HFF-Myc (cell line): ENCODE results near the gene ATP10A.

Source experiments
- DNase-seq: peaks from one replicate; pipeline ENCODE4 v3.0.0-alpha.2; 2011; ENCODE audit warnings: low read depth; ENCODE audit errors: extremely low read depth
- H3K4me3 ChIP-seq: replicated peaks from 2 replicates; pipeline ENCODE4 v1.5.1; 2011; ENCODE audit warnings: low read depth, mild to moderate bottlenecking, control low read depth, low read length
- CTCF ChIP-seq: IDR thresholded peaks from 2 replicates; pipeline ENCODE4 v1.5.1; 2012; ENCODE audit warnings: mild to moderate bottlenecking, low read depth, low read length, control low read depth; ENCODE audit errors: missing control alignments

ATP10A gene

GRCh38 chr15:25893596-25893995 lies 30.5 kb upstream of the ATP10A start:
- H3K4me3 ChIP-seq = no peak overlapping the region
- TF ChIP-seq CTCF = no peak
- no peak for DNase-seq

DNA sequence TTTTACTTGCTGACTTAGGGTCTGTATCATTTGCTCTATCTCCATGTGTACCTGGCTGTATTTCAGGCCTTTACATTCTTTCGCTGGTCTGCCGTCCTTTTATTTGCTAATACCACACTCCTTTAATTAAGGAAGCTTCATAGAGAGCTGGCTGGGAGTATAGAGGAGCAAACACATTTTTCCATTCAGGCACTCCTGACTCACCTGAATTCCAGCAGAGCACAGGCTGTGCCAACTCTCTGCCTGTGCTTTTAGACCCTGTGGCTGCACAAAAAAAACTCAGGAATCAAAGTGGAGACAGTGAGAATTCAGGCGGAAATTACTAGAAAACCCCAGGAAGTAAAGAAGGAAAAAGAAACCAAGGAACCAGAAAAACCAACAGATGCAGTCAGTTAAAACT lies 29.0 kb upstream of the ATP10A start:
- no peak for DNase-seq
- no peak for TF ChIP-seq CTCF

DNA sequence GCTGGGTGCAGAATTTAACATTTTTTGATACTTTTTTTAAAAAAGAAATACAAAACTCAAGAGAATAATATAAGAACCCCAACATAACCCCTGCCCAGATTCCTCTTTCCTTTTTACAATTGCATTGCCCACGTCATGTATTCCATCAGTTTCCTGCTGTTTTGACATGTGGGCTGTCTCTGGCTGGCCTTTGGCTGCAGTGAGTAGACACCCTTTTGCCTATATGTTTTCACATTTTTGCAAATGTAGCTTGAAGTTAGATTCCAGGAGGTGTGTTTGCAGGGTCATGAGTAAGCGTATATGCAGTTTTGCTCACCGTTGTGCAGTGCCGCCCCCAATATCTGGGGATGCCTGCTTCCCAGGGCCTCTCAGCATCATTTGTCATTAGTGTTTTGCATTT lies 28.0 kb upstream of the ATP10A start:
- H3K4me3 ChIP-seq = no peak overlapping the region
- TF ChIP-seq CTCF = no peak
- no peak for DNase-seq

More for the DNA sequence above, 29.0 kb upstream of the ATP10A start:
- no peak overlapping the region for H3K4me3 ChIP-seq

GRCh38 chr15:25890529-25890928 lies 27.4 kb upstream of the ATP10A start:
- no peak overlapping the region for H3K4me3 ChIP-seq
- DNase-seq = no peak
- no peak for TF ChIP-seq CTCF

DNA sequence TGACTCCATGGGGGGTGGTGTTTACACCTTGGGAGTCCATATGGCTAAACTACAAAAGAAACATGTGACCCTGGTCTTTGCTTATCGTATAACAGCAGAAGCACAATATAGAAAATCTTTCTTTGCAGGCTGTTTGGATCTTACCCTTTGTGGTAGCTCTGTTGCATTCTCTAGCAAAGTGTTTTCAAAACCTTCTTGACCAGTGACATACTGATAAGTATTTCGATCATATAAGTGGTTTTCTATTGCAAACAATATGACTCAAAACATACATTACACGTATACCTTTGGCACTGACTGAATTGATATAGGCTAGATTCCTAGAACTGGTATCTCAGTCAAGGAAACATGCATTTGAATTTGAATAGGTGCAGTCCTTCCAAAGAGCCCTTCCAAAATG lies 24.7 kb upstream of the ATP10A start:
- no peak overlapping the region for H3K4me3 ChIP-seq
- no peak for TF ChIP-seq CTCF
- DNase-seq = no peak

DNA sequence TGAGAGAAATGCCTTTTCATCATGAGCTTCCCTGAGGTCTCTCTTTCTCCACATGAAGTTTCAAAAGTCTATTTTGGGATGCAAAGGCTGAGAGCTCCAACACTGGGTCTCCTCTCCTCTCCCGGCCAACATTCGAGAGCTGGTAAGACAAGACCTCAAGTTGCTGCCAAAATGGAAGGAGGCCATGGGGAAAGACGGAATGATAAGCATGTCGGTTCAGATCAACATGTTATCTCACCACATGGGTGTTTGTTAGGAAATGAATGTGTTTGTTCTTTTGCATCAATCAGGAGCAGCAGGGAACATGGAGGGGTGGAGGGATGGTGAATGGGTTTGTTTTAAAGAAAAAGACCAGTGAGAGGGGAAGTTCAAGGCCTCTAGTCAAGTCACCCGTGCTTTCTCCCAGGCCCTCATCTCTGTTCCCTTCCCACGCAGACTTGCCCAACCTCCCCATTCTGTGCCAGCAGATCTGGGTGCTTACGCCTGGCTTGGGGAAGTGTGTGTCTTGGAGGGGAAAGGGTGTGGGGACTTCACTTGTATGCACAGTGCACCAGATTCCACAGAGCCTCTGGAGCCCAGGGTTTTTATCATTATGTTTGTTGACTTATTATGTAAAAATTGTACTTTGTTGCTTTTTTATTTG lies 23.5 kb upstream of the ATP10A start:
- no peak for TF ChIP-seq CTCF
- no peak for DNase-seq
- no peak overlapping the region for H3K4me3 ChIP-seq

DNA sequence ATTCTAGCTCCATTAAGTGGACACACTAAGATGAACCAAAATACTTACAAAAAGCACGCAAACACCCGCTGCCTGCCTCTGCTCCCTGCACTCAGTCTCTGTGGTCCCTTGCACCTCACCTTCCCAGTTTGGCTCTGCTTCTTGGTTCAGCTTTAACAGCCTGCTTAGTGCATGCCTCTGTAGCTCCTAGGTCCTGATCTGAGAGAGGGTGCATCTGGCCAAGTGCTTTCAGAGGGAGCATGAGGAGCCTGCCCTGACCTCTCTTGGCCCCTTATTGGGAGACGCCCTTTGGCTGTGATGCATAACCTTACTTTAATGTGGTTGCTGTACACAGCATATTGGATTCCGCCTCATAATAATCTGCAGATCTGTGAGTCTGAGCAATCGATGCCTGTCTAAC lies 21.2 kb upstream of the ATP10A start:
- no peak overlapping the region for H3K4me3 ChIP-seq
- no peak for DNase-seq
- no peak for TF ChIP-seq CTCF
